GM20431 (cell line): ENCODE data around the gene MYEF2.

Experiments used
- in situ Hi-C: fragments of 300-500 bp; cut with MseI, MboI; formaldehyde crosslinking; loops from one replicate; pipeline ENCODE4 v1.15.0; 2020; ENCODE audit warnings: low sequenced_read_pairs; ENCODE audit not compliant: unreplicated experiment

Gene MYEF2

GRCh38 chr15:48177766-48178647, at the start of gene MYEF2:
MYEF2 (minus strand) TSS chr15:48178295; CDS start chr15:48178237, 58 bp downstream.
- in situ Hi-C loops, result no loop called here

DNA sequence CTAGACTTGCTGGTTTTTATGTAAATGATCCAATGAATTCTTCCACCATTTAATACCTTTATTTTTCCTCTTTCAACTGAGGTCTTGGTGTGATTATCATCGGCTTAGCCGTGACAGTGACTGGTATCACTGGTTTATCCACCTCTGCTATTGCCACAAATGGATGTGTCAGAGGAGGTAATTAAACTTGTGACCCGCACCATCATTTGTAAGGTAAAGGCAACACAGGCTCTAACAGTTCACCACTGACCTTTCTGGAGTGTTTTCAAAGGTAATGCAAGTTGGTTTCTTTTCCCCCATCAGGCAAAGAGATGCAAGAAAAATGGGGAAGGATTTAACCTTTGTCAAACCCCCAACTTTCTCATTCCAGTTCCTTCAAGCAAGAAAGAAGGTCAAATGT, 47.7 kb upstream of the MYEF2 start:
- in situ Hi-C loops, result loop anchor here (25.0 kb wide), 1 partner anchor 113 kb away; the partner anchor contains the start of gene SLC24A5

GRCh38 chr15:48222627-48223026, 44.5 kb upstream of the MYEF2 start:
- in situ Hi-C loops, result no loop called here

DNA sequence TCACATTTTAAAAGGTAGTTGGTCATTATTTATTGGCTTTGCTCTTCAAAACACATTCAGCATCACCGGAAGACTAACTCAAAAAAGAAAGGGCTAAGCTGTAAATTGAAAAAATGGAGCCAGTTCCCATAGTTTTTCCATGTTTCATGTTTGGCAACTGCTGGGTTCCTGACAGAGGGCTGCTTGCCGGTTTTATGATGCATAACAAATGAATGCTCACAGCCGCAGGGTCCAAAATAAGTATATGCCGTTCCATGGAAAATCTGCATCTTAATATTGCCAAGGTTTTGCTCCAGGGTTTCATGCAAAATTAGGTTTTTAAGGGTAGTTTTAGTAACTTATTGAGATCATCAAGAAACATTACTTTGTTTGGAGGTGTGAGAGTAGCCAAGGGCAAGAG, 43.8 kb upstream of the MYEF2 start:
- in situ Hi-C loops, result no loop called here

DNA sequence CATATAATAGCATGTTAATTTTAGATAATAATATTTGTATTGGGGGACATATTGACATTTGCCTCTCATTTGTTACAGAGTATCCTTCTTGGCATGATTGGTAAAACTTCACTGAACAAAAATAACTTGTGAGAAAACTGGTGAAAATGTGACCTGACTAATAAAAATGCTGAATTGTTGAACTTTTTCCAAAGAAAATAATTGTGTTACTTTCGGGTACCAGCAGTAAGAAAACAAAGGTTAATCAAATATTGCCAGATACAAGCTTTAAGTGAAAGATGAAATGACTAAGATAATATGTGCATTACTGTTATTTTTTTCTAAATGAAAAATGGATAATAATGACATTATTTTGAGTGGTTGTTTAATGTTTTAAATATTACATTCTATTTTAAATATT, 43.2 kb upstream of the MYEF2 start:
- in situ Hi-C loops, result no loop called here

GRCh38 chr15:48205981-48206380, 27.9 kb upstream of the MYEF2 start, which contains the start of gene SLC12A1:
SLC12A1 (plus strand) TSS chr15:48206302; CDS start chr15:48207720, 1,418 bp downstream.
- in situ Hi-C loops, result no loop called here

DNA sequence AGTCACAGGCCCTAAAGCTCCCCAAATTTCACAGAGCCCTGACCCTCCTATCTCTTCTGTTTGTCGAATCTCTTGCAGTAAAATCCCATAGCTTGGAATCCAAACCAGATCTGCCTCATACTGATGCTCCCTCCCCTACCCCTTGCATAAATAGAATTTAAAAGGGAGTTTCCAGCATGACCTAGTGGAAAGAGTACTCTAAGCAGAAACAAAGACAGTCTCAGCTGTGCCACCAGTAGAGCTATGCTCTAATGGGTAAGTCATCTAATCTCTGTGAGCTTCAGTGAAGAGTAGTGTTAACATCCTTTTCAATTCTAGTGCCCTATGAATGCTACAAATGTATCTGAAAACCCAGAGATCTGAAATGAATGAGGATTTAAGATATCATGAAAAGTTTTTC, 24.0 kb upstream of the MYEF2 start:
- in situ Hi-C loops, result no loop called here

- in situ Hi-C loops, result no loop called here
These were observed 13.6 kb upstream of the MYEF2 start, which contains the start of gene CTXN2 for GRCh38 chr15:48191574-48192225. CTXN2 (plus strand) TSS chr15:48191665; CDS start chr15:48201301, 9,636 bp downstream.

DNA sequence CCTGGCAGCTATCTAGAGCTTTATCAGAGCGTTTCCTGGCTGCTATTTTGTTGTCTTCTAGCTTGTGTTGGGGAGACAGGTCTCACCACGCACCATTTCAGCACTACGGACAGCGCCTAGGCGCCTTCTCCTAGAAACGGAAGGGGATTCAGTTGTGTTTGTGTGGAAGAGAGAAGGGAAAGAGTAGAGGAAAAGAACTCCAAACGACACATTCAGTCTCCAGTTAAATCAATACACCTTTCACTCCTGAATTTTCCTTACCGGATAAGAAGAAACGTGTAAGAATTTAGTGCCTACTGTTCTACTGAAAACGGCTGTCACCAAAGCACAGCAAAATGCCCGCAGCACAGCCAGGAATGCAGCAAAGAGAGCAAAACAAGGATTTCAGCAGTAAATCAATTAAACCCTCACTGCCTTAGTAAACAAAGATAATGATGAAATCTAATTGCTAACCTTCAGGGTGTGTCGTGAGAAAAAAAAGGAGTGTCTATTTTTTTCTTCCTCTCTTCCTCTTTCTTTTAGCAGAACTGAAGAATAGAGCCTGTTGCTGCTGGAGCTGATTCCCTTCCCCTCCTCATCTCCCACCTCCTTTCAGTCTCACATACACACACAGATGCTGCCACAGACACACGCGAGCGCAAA, 13.0 kb upstream of the MYEF2 start:
- in situ Hi-C loops, result no loop called here

DNA sequence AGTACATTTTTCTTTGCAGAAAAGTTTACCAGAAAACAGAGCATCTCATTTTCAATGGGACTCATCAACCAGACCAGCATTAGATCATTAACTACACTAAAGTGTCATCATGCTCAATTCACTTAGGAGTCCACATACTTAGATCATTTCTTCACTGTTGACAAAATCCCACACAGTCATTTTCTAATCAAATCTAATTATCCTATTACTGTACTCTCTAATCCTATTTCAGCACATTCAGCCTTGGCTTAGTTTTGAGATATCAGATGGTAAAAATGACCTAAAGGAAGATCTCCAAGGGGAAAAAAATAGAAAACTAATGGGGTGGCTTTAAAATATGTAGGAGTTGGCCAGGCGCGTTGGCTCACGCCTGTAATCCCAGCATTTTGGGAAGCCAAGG, 8.2 kb upstream of the MYEF2 start:
- in situ Hi-C loops, result no loop called here

- in situ Hi-C loops, result no loop called here
These were observed 7.4 kb upstream of the MYEF2 start for GRCh38 chr15:48185529-48185928.

- in situ Hi-C loops, result no loop called here
These were observed 4.7 kb upstream of the MYEF2 start for GRCh38 chr15:48182749-48183148.

DNA sequence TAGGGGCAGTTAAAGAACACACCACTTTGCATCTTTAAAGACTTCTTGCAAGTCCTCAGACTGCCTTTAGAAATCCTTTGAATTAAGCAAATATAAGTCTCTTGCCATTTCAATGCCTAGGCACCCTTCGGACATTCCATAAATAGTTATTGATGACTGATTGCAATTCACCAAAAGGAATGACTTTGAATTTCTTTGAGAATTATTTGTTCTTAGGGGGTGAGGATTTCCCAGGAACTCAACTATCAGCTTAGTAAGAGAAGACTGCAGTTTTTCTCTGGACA, 495 bp upstream of the MYEF2 start:
- in situ Hi-C loops, result no loop called here

- in situ Hi-C loops, result no loop called here
These were observed 721 bp downstream of the MYEF2 start for GRCh38 chr15:48177383-48177765.

GRCh38 chr15:48176957-48177356, 1.1 kb downstream of the MYEF2 start:
- in situ Hi-C loops, result no loop called here

- in situ Hi-C loops, result no loop called here
These were observed 2.0 kb downstream of the MYEF2 start for GRCh38 chr15:48176112-48176511.

DNA sequence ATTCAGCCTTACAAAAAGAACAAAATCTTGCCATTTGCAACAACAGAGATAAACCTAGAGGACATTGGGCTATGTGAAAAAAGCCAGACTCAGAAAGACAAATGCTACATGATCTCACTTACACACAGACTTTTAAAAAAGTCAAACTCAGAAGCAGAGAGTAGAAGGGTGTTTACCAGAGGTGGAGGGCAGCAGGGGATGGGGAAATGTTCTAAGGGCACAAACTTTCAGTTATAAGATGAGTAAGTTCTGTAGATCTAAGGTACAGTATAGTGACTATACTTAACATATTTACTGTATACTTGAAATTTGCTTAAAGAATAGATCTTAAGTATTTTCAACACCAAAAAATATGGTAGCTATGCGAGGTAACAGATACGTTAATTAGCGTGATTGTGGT, 3.0 kb downstream of the MYEF2 start:
- in situ Hi-C loops, result no loop called here

GRCh38 chr15:48170981-48171380, 7.1 kb downstream of the MYEF2 start:
- in situ Hi-C loops, result no loop called here

DNA sequence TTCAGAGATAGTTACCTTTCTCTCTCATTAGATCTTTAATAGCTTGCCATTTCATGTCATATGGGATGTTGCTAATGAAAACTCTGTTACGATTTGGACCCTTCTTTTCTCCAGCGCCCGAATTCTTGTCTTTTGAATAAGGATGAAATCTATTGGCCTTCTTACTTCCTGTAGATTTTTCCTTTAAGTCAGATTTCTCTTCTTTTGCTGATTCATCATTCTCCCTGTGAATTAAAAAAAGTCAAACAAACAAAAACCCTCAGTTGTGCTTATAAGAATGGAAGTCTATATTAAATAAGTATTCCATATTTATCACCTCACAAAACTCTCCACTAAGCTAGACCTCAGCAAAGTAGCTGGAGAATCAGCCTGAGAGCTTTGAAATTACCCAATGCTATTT, 9.5 kb downstream of the MYEF2 start:
- in situ Hi-C loops, result no loop called here

- in situ Hi-C loops, result no loop called here
These were observed 24.6 kb downstream of the MYEF2 start for GRCh38 chr15:48153526-48153925.

DNA sequence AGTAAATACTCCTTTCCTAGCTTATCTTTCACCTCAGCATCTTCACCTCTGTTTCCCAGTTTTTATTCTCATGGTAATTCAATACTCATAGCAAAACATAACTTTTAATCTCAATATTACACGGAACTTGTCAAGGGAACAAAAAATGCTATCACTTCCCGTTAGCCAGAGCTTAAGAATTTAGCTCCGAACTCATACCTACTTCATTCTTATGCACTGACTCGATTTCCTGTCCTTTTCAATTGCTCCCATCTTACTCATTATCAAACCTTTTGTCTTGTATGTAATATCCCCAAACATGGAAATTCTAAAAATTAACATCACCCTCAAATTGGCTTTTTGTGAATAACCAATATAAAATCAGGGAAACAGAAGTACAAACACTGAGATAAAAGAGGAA, 28.2 kb downstream of the MYEF2 start:
- in situ Hi-C loops, result no loop called here
